GM12878 (cell line): ENCODE measurements around the gene DPP6. TPM values are rescaled to one million over a fixed set of nuclear protein-coding genes. Genes with fewer than 3 reads are reported as not detected.

ENCODE experiments used
- ATAC-seq: fragments of 200-7000 bp; cut with Tn5 transposase; 3 replicates; pipeline ENCODE4 v1.9.1; 2020; ENCODE audit warnings: mild to moderate bottlenecking, moderate library complexity
- BruUV-seq: library from RNA; stranded (reverse); fragments of 400-500 nt; replicated peaks from 2 replicates; lab custom pipeline; 2021; lab: Mats Ljungman, UMichigan
- CTCF ChIA-PET: fragments of 300-600 bp; sonication (Branson Sonifier 250); formaldehyde crosslinking; extraction: SDS; loops from one replicate; lab custom pipeline; 2021; ENCODE audit warnings: inconsistent platforms; lab: Yijun Ruan, JAX
- POLR2A ChIA-PET: fragments of 350-600 bp; formaldehyde crosslinking; extraction: SDS; loops from one replicate; lab custom pipeline; 2021; ENCODE audit warnings: inconsistent platforms; lab: Charles Lee
- RAD21 ChIA-PET: fragments of 300-600 bp; sonication (Branson Sonifier 250); formaldehyde crosslinking; loops from one replicate; lab custom pipeline; 2023; ENCODE audit warnings: antibody characterized with exemption; ENCODE audit not compliant: unreplicated experiment; lab: Charles Lee
- SMC1A ChIA-PET: fragments of 300-600 bp; sonication (Branson Sonifier 250); formaldehyde crosslinking; loops from one replicate; lab custom pipeline; 2023; ENCODE audit not compliant: unreplicated experiment, uncharacterized antibody; lab: Charles Lee
- DNase-seq: peaks from one replicate; pipeline ENCODE4 v3.0.0-alpha.2; 2011; ENCODE audit warnings: low read depth, low spot score
- FAIRE-seq: peaks from 3 replicates; lab custom pipeline; 2011; peaks lifted over from hg19 to GRCh38; lab: Jason Lieb, UNC
- H2AFZ ChIP-seq: 2 replicates; pipeline ENCODE4 v1.6.0; 2011; ENCODE audit warnings: low read depth, low read length, control low read depth; ENCODE audit not compliant: control insufficient read depth
- H3K27ac ChIP-seq: 2 replicates; pipeline ENCODE4 v1.5.1; 2011; ENCODE audit warnings: control low read depth; ENCODE audit not compliant: control insufficient read depth, insufficient read depth
- H3K27me3 ChIP-seq, 2 experiments: replicated peaks in 1 of 2; 2 replicates each; pipeline versions ENCODE4 v1.6.0 to v1.6.1; 2011; ENCODE audit warnings: low read length in 1 of 2; ENCODE audit not compliant: control insufficient read depth in 2 of 2, insufficient read depth in 2 of 2
- H3K36me3 ChIP-seq, 2 experiments: 2 replicates each; pipeline ENCODE4 v1.5.1; 2011; ENCODE audit warnings: low read length in 1 of 2; ENCODE audit not compliant: control insufficient read depth in 2 of 2, insufficient read depth in 2 of 2
- H3K4me1 ChIP-seq: 2 replicates; pipeline ENCODE4 v1.6.1; 2011; ENCODE audit warnings: mild to moderate bottlenecking, low read length, moderate library complexity, mixed read lengths; ENCODE audit not compliant: control insufficient read depth, insufficient read depth
- H3K4me2 ChIP-seq: 2 replicates; pipeline ENCODE4 v1.6.0; 2011; ENCODE audit warnings: control low read depth; ENCODE audit not compliant: control insufficient read depth, insufficient read depth
- H3K4me3 ChIP-seq: fragments of 200-600 bp; sonication (generic); 2 replicates; pipeline ENCODE4 v1.5.1; 2016
- H3K79me2 ChIP-seq: 2 replicates; pipeline ENCODE4 v1.6.0; 2011; ENCODE audit warnings: low read length; ENCODE audit not compliant: control insufficient read depth, insufficient read depth
- H3K9ac ChIP-seq: 2 replicates; pipeline ENCODE4 v1.8.0; 2011; ENCODE audit warnings: low read length, control low read depth, mixed read lengths; ENCODE audit not compliant: control insufficient read depth, insufficient read depth
- H3K9me3 ChIP-seq: replicated peaks from 3 replicates; pipeline ENCODE4 v1.5.1; 2011; ENCODE audit warnings: mild to moderate bottlenecking, low read length; ENCODE audit not compliant: control insufficient read depth, insufficient read depth
- H4K20me1 ChIP-seq: 2 replicates; pipeline ENCODE4 v1.6.0; 2011; ENCODE audit not compliant: control insufficient read depth, insufficient read depth
- BRCA1 ChIP-seq: IDR thresholded peaks from 2 replicates; pipeline ENCODE4 v1.6.1; 2011; ENCODE audit warnings: low read depth, low read length, improper control_type of control experiment
- ESRRA ChIP-seq: IDR thresholded peaks from 2 replicates; pipeline ENCODE4 v1.6.1; 2012; ENCODE audit warnings: mild to moderate bottlenecking, low read length, improper control_type of control experiment
- ETV6 ChIP-seq, 2 experiments: fragments of 450-650 bp in 1 of 2; IDR thresholded peaks in 1 of 2; conservative IDR thresholded peaks in 1 of 2; 2 replicates each; pipeline ENCODE4 v1.6.1; 2014; ENCODE audit warnings: antibody characterized with exemption in 1 of 2, borderline replicate concordance in 1 of 2, low read depth in 1 of 2, mild to moderate bottlenecking in 1 of 2, moderate library complexity in 1 of 2
- KDM1A ChIP-seq: fragments of 200-600 bp; sonication (generic); IDR thresholded peaks from 2 replicates; pipeline ENCODE4 v1.6.1; 2016; ENCODE audit warnings: borderline replicate concordance
- MEF2A ChIP-seq: IDR thresholded peaks from 2 replicates; pipeline ENCODE4 v1.6.1; 2011; ENCODE audit warnings: low read depth, mild to moderate bottlenecking, low read length, moderate library complexity; ENCODE audit not compliant: insufficient read depth
- SP1 ChIP-seq: IDR thresholded peaks from one replicate; pipeline ENCODE4 v1.6.1; 2011; ENCODE audit warnings: low read depth, low read length
- SREBF1 ChIP-seq: IDR thresholded peaks from 2 replicates; pipeline ENCODE4 v1.6.1; 2012; ENCODE audit warnings: mild to moderate bottlenecking, low read length
- WGBS: methylation state at CpG from one replicate; pipeline ENCODE4 v1.1.6; 2016; ENCODE audit warnings: low lambda C conversion rate; ENCODE audit not compliant: insufficient replicate concordance, insufficient coverage; ENCODE audit errors: missing lambda C conversion rate; 5-methylcytosine and 5-hydroxymethylcytosine counted together
- in situ Hi-C: fragments of 300-500 bp; cut with MboI; formaldehyde crosslinking; loops from 9 replicates; pipeline ENCODE4 v1.14.3; 2018; ENCODE audit warnings: mixed read lengths
- intact Hi-C: fragments of 100-400 bp; cut with micrococcal nuclease; formaldehyde crosslinking; loops from one replicate; pipeline ENCODE4 v1.14.2; 2022; ENCODE audit not compliant: unreplicated experiment
- polyA plus RNA-seq, 11 experiments: library from polyadenylated mRNA; depleted of rRNA in 4 of 11; unstranded in 6 of 11; stranded (reverse) in 5 of 11; fragments of >200 nt; fragmentation: Nextera tagmentation in 4 of 11; fragmentation: Illumina TruSeq in 1 of 11; extraction: Ambion mirVana in 4 of 11; extraction: Trizol in 1 of 11; gene quantifications; 1 replicate in 1 of 11; 2 replicates in 10 of 11; pipeline versions ENCODE4 v1.2.1 to v1.2.3, GENCODE V29; 2011 to 2016; ENCODE audit warnings: inconsistent platforms in 2 of 11, missing spikeins in 2 of 11, low read depth in 1 of 11
- total RNA-seq, 4 experiments: library from RNA; depleted of rRNA in 3 of 4; stranded (reverse); fragments of >200 nt in 3 of 4; fragmentation: Illumina TruSeq in 1 of 4; extraction: Trizol in 1 of 4; gene quantifications; 2 replicates each; pipeline versions ENCODE4 v1.2.1 to v1.2.3, GENCODE V29; 2013 to 2021

The DPP6 gene
- total and polyA plus RNA-seq, 10 of the 15 experiments (the other 5 are each of a cell fraction or from before 2014, with no cell fraction given): not detected

DNA sequence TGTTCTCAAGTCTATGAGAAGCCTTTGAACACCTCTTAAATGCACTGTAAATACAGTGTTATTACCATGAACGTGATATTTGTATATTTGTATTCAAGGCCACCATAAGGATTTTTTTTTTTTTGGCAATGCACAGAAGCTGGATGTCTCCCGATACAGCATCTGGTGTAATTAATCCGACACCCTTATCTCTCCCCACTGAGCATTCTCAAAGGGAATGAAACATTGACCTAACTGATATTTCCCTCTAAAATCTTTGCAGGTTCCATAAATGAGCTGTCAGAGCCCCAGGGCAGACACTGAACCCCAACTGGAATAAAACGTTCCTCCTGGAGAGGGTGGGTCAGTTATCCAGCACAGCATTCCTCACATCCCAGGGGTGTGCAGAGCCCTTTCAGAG, 634.1 kb downstream of the DPP6 start:
- intact Hi-C loops: no loop called here
- no peak for TF ChIP-seq SREBF1
- no peak for TF ChIP-seq KDM1A
- TF ChIP-seq BRCA1: no peak
- TF ChIP-seq, all 136 proteins: peak for 0
- Histone ChIP-seq H3K27me3 (no peaks in the 10 kb centered on the region), H3K27ac (no peak overlapping the region), H3K4me2 (no peak overlapping the region), H3K4me3 (no peak overlapping the region), H3K9ac (no peak overlapping the region), H3K9me3 (no peaks in the 10 kb centered on the region), H3K4me1 (no peaks in the 10 kb centered on the region), H3K36me3 (no peaks in the 10 kb centered on the region), H4K20me1 (no peaks in the 10 kb centered on the region), H3K79me2 (no peaks in the 10 kb centered on the region), H2AFZ (no peak overlapping the region)
- DNase-seq (no peak), ATAC-seq (no peak), FAIRE-seq (no peak)
- CTCF ChIA-PET: no interaction called here
- WGBS: 13% methylated on average over 4 of the region's 4 CpGs
- POLR2A ChIA-PET: no interaction called here
- SMC1A ChIA-PET: no interaction called here
- BruUV-seq: no TSS peak
- in situ Hi-C loops: no loop called here
- RAD21 ChIA-PET: no interaction called here

DNA sequence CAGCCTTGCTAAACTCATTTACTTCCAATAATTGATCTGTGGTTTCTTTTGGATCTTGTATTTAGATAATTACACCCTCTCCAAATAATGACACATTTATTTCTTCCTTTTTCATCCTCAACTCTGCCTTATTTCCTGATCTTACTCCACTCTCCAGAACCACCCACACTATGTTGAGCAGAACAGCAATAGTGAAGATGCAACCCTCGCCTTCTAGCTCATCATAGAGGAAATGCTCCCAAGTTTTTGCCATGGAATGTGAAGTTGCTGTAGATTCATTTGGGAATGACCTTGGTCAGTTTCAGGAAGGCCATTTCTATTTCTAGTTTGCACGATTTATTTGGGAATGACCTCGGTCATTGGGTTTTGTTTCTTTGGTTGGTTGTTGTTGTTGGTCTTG, 636.8 kb downstream of the DPP6 start:
- CTCF ChIA-PET: no interaction called here
- in situ Hi-C loops: no loop called here
- H3K4me3 ChIP-seq: no peak overlapping the region
- no TSS peak for BruUV-seq
- SMC1A ChIA-PET: no interaction called here
- 1% methylated on average over 3 of the region's 3 CpGs for WGBS
- H4K20me1 ChIP-seq: no peaks in the 10 kb centered on the region
- POLR2A ChIA-PET: no interaction called here
- H3K9ac ChIP-seq: no peak overlapping the region
- no peak for TF ChIP-seq ESRRA
- TF ChIP-seq MEF2A: no peak
- TF ChIP-seq ETV6 (conservative IDR thresholded peaks at IDR 0.05 in 1 of 2, IDR thresholded peaks at IDR 0.05 in 1 of 2; ENCODE audit: borderline replicate concordance in 1 of 2, low read depth in 1 of 2): no peak
- no peak for TF ChIP-seq SP1
- no peak overlapping the region for H2AFZ ChIP-seq
- intact Hi-C loops: no loop called here
- H3K9me3 ChIP-seq: no peaks in the 10 kb centered on the region
- ATAC-seq: no peak
- no peak for DNase-seq
- RAD21 ChIA-PET: no interaction called here
- no peak overlapping the region for H3K4me2 ChIP-seq
- no peak overlapping the region for H3K27ac ChIP-seq
- no peak for FAIRE-seq
- no peaks in the 10 kb centered on the region for H3K4me1 ChIP-seq
- no peaks in the 10 kb centered on the region for H3K27me3 ChIP-seq
- no peaks in the 10 kb centered on the region for H3K36me3 ChIP-seq
- H3K79me2 ChIP-seq: no peaks in the 10 kb centered on the region
